Stimulated activated CD4-positive, alpha-beta T cell treated with anti-CD3 and anti-CD28 coated beads, Interleukin-4, amount 100 ng/mL, for 24 hours (primary cell): ENCODE results near the gene ACE2.
"Not testable (repeated sequence)": the region's sequence is repeated elsewhere in the genome, so short reads cannot be mapped to it uniquely, and the experiment has no call there.

ENCODE experiments used
- DNase-seq: peaks from one replicate; pipeline ENCODE4 v3.0.0-alpha.2; 2020

Gene ACE2

DNA sequence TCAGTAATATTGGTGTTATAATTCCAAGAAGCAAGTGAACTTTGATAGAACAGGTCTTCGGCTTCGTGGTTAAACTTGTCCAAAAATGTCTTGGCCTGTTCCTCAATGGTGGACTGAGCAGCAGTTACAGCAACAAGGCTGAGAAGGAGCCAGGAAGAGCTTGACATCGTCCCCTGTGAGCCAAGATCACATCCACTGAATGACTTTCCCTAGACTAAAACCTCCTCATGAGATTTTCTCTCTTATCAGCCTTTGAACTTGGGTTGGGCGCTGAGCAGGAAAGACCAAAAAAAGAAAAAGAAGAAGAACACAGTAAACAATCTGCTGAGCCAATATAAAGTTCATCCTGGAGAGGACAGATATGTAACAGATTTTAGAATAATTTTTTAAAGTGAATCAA is at the start of gene ACE2:
Gene ACE2, minus strand, starts transcription at position 216 of the 400 bp plus-strand sequence. Its CDS starts 49 bp downstream, at position 167.
- no peak for DNase-seq

DNA sequence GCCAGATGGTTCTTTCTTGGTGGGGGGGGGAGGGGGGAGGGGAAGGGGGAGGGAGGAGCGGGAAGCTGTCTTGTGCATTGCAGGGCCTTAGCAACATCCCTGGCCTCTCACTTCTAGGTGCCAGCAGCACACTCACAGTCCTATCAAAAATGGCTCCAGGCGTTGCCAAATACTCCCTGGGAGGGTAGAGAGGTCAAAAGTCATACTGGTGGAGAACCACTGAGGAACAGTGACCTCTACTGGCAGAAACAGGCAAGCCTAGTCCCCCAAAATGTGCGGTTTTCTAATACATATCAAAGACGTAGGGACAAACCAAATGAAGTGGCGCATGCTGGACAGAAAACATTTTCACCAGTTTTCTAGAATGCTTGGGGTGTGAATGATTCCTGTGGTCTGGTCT is 46.8 kb upstream of the ACE2 start:
- DNase-seq = not testable (repeated sequence)

DNA sequence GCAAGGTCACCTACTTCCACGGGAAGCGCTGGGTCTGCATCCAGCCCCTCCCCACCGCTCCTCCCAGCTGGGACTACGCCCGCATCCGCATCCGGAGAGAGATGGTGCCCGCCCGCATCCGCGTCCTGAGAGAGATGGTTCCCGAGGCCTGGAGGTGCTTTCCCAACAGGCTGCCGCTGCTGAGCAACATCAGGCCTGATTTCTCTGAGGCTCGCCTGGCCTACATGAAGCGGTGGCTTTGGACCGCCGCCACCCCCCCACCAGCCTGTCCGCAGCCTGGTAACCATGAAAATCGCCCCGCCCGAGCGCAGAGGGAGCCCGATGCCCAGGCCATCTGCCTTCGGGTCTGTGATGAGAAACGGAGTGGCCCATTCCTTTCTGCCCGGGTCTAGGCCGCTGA is 45.8 kb upstream of the ACE2 start:
- DNase-seq = no peak

DNA sequence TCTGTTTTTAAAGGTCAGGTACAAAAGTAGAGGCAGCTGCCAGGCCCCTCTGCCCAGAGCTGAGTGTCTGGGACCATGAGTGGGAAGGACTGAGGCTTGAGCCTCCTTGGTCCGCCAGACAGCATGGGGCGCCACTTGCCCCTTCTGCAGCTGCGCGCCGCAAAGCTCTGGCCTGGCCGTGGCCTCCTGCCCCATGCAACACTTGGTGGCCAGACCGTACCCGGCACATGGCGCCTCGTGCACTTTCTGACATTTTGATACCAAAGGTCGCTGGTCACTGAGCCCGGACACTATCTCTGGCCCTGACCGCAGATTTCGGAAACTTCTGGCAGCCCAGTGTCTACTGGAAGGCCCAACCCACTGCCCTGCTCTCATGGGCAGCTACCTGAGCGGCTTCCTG is 45.3 kb upstream of the ACE2 start:
- DNase-seq = no peak

DNA sequence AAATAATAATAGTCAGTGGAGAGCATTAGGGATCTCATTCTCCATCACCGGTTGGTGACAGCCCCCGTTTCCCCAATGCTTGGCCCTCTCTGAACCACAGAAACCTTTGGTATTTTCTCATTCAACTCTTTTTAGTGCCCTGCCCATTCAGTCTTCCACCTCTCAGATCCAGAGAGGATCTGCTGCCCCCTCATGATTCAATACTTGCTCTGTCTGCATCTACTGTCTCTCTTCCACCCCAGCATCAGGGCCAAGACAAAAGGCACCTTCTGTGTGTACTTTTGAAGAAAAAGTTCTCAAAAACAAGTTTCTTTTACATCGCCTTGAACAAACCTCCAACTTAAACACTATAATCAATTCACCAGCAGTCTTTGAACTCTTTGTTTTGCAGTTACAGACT is 44.5 kb upstream of the ACE2 start:
- no peak for DNase-seq

DNA sequence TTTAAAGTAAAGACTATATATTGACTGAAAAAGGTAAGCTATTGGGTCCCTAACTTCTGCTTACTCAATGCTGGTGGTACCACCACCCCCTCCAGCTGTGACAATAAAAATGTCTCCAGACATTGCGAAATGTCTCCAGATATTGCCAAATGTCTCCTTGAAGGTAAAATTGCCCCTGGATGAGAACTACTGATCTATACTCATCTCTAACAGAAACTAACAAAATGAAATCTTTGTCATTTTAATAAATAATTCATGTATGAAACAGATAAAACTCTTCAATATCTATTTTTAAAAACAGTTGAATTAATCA is 43.8 kb upstream of the ACE2 start:
- DNase-seq = no peak

DNA sequence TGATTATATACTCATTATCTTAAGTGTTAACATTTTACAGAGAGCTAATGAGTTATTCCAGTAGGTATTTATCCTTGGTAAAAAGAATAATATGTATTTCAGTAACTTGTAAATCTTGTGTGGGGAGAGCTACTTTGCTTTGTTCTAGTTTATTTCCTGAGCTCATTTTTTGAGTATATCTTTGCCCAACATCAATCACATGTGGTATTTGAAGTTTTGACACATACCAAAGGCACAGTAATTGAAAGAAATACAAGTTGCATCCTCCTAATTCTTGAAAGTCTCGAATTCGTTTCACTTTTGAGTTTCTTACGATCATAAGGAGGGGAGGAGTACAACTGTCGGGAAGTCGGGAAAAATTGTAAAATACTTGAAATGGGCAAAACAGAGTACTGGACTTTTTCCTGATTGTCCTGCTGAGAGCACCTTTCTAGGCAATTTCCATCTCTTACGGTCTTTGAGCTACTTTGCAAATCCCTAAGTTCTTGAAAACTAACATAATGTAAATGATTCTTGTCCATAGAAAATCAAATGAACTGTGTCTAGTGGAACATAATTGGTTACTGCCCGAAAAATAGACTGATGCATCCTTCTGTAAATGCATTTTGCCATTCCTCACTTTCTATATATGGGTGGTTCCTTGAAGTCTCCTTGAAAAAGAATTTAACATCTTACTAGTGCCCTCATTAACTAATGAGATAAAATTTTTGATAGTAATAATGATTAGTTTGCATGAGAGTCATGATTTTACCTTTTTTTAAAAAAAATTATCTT is 43.2 kb upstream of the ACE2 start:
- no peak for DNase-seq

DNA sequence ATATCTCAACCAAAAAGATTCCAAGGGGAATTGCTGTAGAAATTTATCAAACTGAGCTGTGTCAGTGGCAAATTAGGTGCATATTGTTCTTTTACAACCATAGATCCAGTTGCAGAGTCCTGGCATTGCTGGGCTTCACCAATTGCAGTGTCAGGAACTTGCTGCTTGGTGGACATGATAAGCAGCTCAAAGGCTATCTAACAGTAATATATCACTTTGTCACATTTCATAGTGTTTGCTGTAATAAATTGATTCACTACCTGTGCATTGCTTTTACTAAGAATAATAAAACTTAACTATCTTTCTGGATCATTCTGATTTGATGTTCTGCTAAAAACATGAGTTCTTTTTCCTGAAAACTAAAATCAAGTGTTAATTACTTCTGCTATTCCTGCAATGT is 30.9 kb upstream of the ACE2 start:
- no peak for DNase-seq

DNA sequence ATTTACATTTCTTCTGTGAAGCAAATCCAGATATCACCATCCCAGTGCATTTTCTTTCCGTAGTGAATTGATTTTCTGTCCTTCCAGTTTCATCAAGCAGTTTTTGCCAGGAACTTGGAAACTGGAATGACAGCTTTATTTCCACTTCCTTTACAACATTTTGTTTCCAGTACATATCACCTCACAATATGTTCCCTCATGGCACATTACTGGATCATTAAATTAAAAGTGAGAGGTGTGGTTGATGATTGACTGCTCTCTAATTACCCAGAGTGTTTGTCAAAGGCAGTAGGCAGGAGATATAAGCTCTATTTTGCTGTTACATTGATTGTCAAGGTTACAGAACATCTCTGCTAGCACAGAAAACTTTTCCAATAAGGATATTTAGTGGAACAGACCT is 22.3 kb upstream of the ACE2 start:
- DNase-seq = no peak

DNA sequence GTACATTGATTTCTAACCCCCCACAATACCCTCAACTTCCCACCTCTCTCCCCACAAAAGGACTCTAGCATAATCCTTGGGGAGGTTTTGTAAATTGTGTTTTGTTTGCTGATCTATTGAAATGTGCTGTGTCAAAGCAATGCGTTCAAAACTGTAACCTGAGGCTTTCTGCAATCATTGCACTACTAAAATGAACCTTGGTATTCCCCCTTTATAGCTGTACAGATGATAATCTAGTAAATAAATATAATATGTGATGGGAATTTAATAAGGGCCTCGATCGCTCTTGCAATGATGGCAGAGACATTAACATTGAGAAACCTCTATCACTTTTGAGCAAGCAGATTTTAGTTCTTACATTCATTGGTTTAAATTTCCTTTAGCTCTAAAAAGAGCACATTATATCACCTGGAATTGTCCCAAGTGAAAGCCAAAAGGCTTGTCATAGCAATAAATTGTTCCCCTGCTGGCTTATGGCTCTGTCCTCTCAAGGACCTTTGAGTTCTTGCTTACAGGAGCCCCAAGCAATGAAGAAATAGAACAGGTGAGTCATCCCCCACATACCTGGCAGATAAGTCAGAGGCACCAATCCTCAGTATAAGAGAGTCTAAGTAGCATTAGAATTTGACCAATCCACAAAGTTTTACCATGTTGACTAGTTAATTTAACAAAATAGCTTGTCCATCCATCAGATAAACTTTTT is 18.4 kb upstream of the ACE2 start:
- DNase-seq = no peak

DNA sequence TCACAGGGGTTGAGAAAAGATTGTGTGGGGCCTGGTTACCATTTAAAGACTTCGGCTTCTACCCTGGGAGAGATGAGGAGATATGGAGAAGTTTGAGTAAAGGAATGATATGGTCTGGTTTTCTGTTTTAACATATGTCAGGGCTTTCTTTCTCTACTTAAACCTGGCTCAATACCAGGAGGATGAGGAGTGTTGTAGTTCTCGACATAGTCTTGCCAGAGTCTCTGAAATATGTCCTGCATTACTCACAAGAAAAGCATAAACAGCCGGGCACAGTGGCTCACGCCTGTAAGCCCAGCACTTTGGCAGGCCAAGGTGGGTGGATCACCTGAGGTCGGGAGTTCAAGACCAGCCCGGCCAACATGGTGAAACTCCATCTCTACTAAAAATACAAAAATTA is 16.4 kb upstream of the ACE2 start:
- DNase-seq = no peak

DNA sequence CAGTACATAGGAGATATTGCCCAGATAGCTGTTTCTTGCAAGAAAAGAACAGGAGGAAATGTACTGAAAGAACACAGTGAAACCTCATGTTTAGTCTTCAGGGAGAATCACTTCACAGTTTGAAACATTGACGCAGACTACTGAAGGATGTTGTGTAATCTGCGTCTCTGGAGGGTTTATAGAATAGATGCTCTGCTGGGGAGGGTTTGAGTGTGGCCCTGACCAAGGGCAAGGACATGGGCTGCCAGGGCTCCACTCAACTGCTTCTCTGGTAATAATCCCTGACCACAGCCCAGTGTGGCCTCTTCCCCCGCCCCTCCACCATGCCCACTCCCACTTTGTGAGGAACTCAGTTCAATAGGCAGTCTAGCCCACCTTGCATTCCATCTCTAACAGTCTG is 15.8 kb upstream of the ACE2 start:
- no peak for DNase-seq

DNA sequence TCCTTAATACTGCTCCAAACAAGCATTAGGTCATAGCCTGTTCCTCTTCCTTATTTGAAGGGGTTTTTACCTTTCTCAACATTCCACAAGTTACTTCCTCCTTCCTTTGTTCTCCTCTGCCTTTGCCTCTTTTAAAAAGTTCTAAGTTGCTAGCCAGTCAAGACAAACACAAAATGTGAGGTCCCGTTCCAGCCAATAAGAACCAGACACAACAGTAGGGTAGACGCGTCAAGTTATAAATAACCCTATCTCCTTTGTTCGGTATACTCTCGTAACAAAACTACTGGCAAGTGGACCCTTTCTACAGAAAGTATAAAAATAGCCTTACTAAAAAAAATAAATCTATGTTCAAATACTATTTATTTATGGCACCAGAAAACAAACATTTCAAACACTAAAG is 6.3 kb upstream of the ACE2 start:
- DNase-seq = no peak

DNA sequence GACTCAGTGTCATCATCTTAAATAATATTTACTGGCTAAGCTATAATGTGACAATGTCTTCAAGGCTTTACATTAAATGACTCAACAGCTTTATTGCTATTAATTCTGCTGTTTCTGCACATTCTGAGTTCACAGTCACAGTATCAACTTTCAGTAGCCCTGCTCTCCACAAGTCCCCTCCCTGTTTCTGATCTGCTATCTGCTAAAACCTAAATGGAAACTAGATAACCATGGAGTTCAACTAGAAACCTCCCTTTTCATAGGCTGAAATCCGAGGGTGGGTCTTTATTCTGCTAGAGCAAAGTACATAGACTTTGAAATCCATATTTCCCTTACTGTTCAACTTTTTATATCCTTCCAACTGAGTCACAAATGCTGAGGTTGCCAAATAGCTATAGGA is 5.4 kb upstream of the ACE2 start:
- DNase-seq = no peak

DNA sequence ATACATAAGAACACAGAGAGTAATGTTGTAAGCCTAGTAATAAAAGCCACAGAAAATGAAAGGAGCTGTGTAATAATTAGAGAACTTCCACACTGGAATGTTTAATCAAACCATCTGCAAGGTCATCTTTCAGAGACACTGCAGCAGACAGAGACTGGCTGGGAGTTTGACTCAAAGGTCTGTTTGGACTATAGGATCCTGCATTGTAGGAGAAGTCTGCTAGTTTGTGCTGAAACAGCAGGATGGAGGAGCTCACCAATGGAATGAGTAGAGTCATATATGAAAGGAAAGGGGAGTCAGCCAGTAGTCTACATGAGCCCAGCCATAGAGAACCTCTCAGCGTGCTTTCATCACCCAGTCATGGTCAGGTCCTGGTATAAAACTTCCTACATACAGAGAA is 4.5 kb upstream of the ACE2 start:
- no peak for DNase-seq

DNA sequence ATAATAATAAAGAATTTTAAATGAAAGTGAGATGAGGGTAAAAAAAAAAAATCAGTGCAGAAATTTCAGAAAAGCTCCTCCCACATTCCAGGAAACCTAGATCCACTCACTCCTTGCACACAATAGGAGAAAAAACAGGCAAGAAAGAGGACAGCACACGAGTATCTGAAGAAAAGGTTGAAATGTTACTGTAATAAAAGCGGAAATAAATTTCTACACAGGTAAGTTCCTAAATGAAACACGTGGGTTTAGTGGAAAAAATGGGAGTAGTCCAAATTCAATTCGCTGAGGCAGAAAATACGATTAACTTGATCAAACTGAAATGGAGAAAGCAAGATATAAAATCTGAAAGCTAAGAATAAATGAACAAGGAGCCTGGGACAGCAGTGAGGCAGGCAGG is 2.0 kb upstream of the ACE2 start:
- no peak for DNase-seq

DNA sequence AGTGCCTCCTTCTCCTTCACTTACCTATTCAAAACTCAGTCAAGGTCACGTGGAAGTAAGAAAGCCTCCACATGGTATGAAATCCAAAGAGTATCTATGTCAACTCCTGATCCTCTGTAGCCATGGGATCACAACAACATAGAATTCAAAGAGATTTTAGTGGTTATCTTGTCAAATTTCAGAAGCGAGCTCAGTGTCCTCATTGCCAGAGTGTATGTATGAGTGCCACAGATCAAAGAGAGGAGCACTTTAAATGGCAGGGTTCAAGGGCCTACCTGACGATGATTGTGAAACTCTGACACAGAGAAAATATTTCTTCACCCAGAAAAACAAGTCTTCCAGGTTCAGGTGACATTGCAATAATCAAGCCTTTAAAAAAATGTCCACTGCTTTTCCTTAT is 1.2 kb upstream of the ACE2 start:
- no peak for DNase-seq

DNA sequence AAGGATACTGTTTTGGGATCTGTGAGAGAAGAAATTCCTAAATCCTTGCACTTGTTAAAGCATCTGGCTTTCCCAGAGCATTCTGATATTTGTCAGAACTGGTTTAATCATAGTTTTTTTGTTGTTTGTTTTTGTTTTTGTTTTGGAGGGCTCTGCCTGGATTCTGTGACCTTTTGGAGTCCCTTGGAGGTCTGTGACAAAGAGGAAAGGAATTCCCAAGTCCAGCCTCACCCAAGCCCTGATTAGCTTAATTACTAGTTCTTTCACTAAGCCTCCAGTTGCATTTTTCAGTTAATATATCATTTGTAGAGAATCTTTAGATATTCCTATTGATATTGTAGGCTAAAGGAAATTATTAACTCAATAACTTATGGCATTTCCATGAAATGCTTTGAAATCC is 711 bp downstream of the ACE2 start:
- no peak for DNase-seq

DNA sequence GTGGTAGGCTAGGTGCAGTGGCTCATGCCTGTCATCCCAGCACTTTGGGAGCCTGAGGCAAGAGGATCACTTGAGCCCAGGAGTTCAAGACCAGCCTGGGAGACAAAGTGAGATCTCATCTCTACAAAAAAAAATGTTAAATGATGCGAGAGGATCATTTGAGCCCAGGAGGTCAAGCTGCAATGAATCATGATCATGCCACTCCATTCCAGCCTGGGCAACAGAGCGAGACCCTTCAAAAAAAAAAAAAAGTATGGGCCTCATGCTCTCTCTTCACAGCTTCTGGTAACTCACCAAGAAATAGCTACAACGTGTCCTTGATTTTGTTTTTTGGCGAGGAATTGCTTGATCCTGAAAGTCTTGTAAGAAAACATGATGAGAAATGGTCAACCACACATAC is 1.3 kb downstream of the ACE2 start:
- no peak for DNase-seq

DNA sequence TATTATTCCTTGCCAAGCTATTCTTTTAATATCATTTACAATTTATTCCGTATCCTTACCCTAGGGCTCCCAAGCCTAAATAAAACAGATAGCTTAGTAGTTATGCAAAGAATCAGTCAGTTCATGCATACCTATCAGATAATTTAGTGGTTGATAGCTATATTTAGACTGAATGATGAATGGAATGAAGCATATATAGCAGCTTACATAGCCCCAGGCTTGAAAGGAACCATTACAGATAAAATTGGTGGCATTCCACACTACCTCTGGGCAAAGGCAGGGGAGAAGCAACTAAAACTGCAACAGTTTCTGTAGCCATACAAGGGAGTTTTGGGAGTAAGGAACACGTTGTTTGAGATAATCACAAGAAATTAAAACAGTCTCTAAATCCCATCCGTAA is 2.7 kb downstream of the ACE2 start:
- DNase-seq = no peak

DNA sequence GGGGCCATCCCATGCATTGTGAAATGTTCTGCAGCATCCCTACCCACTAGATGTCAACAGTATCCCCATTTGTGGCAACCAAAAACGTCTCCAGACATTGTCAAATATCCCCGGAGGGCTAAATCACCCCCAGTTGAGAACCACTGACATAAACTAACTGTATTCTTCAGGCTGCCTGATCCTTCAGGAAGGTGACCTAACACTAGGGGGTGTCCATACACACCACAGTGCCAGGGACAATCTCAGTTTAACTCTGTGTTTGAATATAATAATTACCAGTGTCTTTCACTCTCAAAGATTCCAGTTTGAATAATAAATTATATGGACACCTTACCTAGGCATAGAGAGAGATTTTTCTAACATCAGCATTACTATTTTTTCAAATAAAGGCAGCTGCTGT is 6.4 kb downstream of the ACE2 start:
- DNase-seq = no peak

DNA sequence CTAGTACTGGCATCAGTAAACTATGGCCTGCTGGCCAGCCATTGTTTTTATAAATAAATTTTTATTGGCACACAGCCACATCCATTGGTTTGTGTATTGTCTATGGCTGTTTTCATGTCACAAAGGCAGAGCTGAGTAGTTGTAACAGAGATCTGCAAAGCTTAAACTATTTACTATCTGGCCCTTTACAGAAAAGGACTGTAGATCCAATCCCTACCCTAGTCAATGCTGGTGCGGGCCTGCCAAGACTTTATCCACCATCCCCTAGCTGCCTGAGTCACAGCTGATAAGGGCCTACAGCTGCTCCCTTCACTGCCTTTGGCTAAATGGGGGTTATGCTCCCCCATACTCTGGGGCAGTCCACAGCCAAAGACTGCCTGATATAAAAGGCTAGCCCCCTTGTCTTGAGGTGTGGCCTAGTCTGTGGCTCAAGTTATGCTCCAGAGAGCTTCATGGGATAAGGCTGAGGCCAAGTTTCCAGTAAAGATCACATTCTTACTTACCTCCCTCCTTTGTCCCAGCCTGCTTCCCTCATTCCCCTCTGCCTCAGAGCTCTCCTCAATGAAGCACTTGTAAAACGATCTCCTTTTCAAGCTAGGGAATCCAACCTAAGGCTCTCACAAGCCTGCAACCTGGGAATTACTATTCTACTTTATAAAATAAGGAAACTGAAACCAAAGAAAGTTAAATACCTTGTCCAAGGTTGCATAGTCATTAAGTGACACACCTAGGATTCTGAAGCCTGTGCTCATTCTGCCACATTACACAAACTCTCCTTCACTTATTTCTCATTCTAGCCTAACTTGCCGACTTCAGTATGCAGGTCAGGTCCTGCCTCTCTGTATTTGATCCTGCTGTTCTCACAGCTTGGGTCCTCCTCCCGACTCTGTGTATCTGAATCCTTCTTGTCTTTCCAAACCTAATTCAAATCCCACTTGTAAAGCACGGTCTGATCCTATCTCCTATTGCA is 20.7 kb downstream of the ACE2 start:
- DNase-seq = no peak

DNA sequence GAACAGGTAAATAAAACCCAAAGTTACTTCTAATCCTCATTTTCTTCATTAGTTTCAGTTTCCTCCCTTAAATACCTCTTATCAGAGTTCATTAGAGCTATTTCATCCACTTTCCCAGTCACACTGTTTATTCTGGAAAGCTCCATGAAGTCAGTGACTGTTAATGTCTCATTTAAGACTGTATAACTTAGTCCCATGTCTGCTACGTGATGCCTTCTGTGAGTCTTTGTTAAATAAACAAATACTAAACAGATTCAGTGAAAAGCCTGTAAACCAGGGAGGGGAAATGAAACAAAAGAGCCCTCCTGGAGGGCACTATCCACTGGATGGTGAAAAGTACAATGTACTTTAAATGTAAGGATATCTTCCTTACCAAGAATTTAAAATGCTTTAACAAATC is 24.7 kb downstream of the ACE2 start:
- no peak for DNase-seq

DNA sequence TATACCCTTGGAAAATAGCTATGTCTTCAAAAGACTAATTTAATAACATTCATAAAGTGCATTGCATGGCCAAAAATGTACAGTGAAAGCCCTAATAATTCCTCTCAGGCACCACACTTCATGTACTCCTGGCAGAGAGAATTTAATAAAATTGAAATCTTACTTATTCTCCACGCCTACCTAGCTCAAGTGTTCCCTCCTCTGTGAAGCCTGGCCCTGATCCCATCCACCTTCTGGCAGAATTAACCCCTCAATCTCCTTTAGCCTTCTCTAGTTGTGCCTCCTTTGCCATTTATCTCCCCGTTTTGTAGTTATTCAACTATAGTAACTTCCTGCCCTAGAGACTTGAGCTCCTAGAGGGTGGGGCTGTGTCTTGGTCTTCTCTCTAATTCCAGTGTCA is 26.7 kb downstream of the ACE2 start:
- no peak for DNase-seq
